Measurements from ENCODE around the gene OLFM4. TPM values are rescaled to one million over a fixed set of nuclear protein-coding genes. Genes with fewer than 3 reads are reported as not detected.

The OLFM4 gene
- total and polyA plus RNA-seq, 2 of the 8 experiments (the other 6 are each of a cell fraction or from before 2014, with no cell fraction given): not detected

DNA sequence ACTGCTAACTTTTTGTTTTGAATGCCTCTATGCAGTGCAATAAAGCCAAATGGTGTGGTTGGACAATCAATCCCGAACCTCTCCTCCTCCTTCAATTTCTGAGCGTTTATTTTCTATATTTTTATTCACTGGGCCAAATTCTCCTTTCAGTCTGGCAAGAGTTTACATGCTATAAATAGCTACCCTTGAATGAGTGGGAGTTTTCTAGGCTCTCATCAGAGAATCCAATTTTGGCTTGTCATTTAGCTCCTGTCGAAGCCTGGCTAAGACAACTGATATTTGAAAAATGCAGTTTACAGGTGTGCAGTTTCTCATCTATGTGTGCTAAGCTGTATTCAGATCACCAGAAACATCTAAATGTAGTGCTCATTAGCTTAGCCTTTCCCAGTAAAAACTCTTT lies 61.8 kb downstream of the OLFM4 start:
- Histone ChIP-seq H4K20me1 (replicated peaks in 1 of 2; ENCODE audit: control insufficient read depth in 1 of 2, insufficient read depth in 2 of 2, low read length in 2 of 2) (no peaks in the 10 kb centered on the region), H2BK15ac (ENCODE audit: low read length) (no peak overlapping the region), H3K4ac (replicated peaks; ENCODE audit: insufficient read length, low read depth, low read length) (no peak overlapping the region), H3K27ac (ENCODE audit: low read depth, low read length) (no peak overlapping the region), H3K36me3 (ENCODE audit: control insufficient read depth in 2 of 4, insufficient read depth in 4 of 4, low read length in 3 of 4) (no peaks in the 10 kb centered on the region), H2AFZ (ENCODE audit: low read length) (no peak overlapping the region), H3K9ac (replicated peaks in 1 of 4; ENCODE audit: extremely low read depth in 1 of 4, low read depth in 3 of 4, low read length in 3 of 4) (no peak overlapping the region), H3K14ac (ENCODE audit: insufficient read length) (no peak overlapping the region), H3K23me2 (ENCODE audit: low read depth, low read length) (no peaks in the 10 kb centered on the region), H2BK120ac (replicated peaks; ENCODE audit: low read depth, low read length) (no peak overlapping the region), H2BK20ac (ENCODE audit: low read length) (no peak overlapping the region), H4K8ac (ENCODE audit: extremely low read depth, insufficient read depth, low read length) (no peak overlapping the region), H4K91ac (replicated peaks; ENCODE audit: insufficient read length, low read length) (no peak overlapping the region), H3K18ac (ENCODE audit: extremely low read depth, low read length) (no peak overlapping the region), H4K5ac (ENCODE audit: insufficient read length, low read depth, low read length) (no peak overlapping the region), H3K79me1 (ENCODE audit: low read depth, low read length) (no peaks in the 10 kb centered on the region), H3K23ac (ENCODE audit: insufficient read length) (no peak overlapping the region), H2BK5ac (ENCODE audit: low read depth, low read length) (no peak overlapping the region), H3K27me3 (replicated peaks in 1 of 4; ENCODE audit: control insufficient read depth in 3 of 4, extremely low read depth in 1 of 4, insufficient read depth in 3 of 4, low read length in 3 of 4) (no peaks in the 10 kb centered on the region), H3K4me1 (replicated peaks in 1 of 4; ENCODE audit: control insufficient read depth in 3 of 4, insufficient read depth in 4 of 4, low read length in 3 of 4) (no peaks in the 10 kb centered on the region), H3K4me2 (ENCODE audit: insufficient read depth in 1 of 2, low read depth in 2 of 2, low read length in 2 of 2) (no peak overlapping the region), H3K4me3 (ENCODE audit: extremely low read depth in 1 of 4, insufficient read depth in 2 of 4, low read depth in 3 of 4, low read length in 4 of 4) (no peak overlapping the region), H3K9me3 (ENCODE audit: insufficient read depth in 2 of 2, low read depth in 1 of 2, low read length in 1 of 2) (no peaks in the 10 kb centered on the region), H2AK5ac (ENCODE audit: low read depth, low read length) (no peak overlapping the region), H2BK12ac (ENCODE audit: low read depth, low read length) (no peak overlapping the region), H3K79me2 (ENCODE audit: control insufficient read depth in 1 of 2, insufficient read depth in 2 of 2, low read length in 2 of 2) (no peaks in the 10 kb centered on the region), H3K56ac (replicated peaks; ENCODE audit: insufficient read length, low read depth, low read length) (no peak overlapping the region)
- CTCF ChIA-PET (ENCODE audit: partially characterized antibody): interaction anchor here (0.6 to 1.5 kb wide), 4 partner anchors 61 to 210 kb away, joined by 3 to 5 read pairs (median 4); no protein-coding TSS in a partner anchor
- POLR2A ChIA-PET (ENCODE audit: partially characterized antibody): no interaction called here
- FAIRE-seq: no peak
- TF ChIP-seq POLR2AphosphoS5 (IDR thresholded peaks at IDR 0.05; ENCODE audit: low read depth, low read length) (no peak), JUN (IDR thresholded peaks at IDR 0.05; ENCODE audit: low read depth, low read length) (no peak), GABPA (IDR thresholded peaks at IDR 0.05; ENCODE audit: borderline replicate concordance, insufficient read depth, low read length) (no peak), POU5F1 (IDR thresholded peaks at IDR 0.05; ENCODE audit: low read depth, low read length) (no peak)
- no peak for DNase-seq (ENCODE audit: low read depth in 1 of 2, low spot score in 2 of 2)
- WGBS, 2 experiments (ENCODE audit: extremely low coverage in 1 of 2, insufficient coverage in 1 of 2, insufficient read length in 1 of 2, insufficient replicate concordance in 2 of 2, low coverage in 1 of 2, low lambda C conversion rate in 2 of 2, missing lambda C conversion rate in 1 of 2): 70% methylated on average over 3 of the region's 3 CpGs; no CpG with 5 or more reads in 1 of the 2 experiments
